Measurements from ENCODE around the gene ARHGAP10. TPM values are rescaled to one million over a fixed set of nuclear protein-coding genes. Genes with fewer than 3 reads are reported as not detected.

ARHGAP10 gene
- total RNA-seq, 1 donor from 2014 or later, result 4.6 TPM

DNA sequence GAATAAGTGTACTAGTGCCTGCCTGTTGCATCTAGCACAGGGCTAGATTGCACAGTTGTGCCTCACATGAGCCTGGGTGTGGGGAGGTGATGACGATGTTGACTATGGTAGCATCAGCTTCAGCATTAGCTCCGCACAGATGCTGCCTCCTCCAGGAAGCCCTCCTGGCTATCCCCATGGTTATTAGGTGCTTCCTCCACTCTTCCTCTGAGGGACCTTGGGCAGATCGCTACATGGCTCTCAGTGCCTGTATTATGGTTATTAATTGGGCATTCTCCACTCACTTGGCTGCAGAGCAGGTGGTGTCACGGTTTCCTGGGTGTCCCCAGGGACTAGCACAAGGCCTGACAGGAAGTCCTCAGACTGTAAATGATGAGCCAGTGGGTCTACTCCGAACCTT, 325.6 kb downstream of the ARHGAP10 start:
- no peak for DNase-seq (ENCODE audit: low spot score)
- no peak overlapping the region for H3K4me3 Mint-ChIP-seq (ENCODE audit: unreplicated experiment)
- H3K36me3 Mint-ChIP-seq (ENCODE audit: low read depth, unreplicated experiment), result no peaks in the 10 kb centered on the region
- H3K27ac Mint-ChIP-seq (ENCODE audit: unreplicated experiment), result no peak overlapping the region
- H3K4me1 Mint-ChIP-seq (ENCODE audit: unreplicated experiment), result peaks cover 17% of the 10 kb centered on the region
- H3K27me3 Mint-ChIP-seq (ENCODE audit: unreplicated experiment), result peaks cover 3% of the 10 kb centered on the region
- no peaks in the 10 kb centered on the region for H3K9me3 Mint-ChIP-seq (ENCODE audit: unreplicated experiment)
- no peak for TF ChIP-seq CTCF (IDR thresholded peaks at IDR 0.05; ENCODE audit: unreplicated experiment)

GRCh38 chr4:148057984-148058859, 326.3 kb downstream of the ARHGAP10 start:
- no peak overlapping the region for H3K27ac Mint-ChIP-seq (ENCODE audit: unreplicated experiment)
- H3K4me1 Mint-ChIP-seq (ENCODE audit: unreplicated experiment), result peaks cover 17% of the 10 kb centered on the region
- no peak for TF ChIP-seq CTCF (IDR thresholded peaks at IDR 0.05; ENCODE audit: unreplicated experiment)
- H3K4me3 Mint-ChIP-seq (ENCODE audit: unreplicated experiment), result no peak overlapping the region
- no peaks in the 10 kb centered on the region for H3K9me3 Mint-ChIP-seq (ENCODE audit: unreplicated experiment)
- H3K27me3 Mint-ChIP-seq (ENCODE audit: unreplicated experiment), result peaks cover 3% of the 10 kb centered on the region
- no peak for DNase-seq (ENCODE audit: low spot score)
- no peaks in the 10 kb centered on the region for H3K36me3 Mint-ChIP-seq (ENCODE audit: low read depth, unreplicated experiment)

DNA sequence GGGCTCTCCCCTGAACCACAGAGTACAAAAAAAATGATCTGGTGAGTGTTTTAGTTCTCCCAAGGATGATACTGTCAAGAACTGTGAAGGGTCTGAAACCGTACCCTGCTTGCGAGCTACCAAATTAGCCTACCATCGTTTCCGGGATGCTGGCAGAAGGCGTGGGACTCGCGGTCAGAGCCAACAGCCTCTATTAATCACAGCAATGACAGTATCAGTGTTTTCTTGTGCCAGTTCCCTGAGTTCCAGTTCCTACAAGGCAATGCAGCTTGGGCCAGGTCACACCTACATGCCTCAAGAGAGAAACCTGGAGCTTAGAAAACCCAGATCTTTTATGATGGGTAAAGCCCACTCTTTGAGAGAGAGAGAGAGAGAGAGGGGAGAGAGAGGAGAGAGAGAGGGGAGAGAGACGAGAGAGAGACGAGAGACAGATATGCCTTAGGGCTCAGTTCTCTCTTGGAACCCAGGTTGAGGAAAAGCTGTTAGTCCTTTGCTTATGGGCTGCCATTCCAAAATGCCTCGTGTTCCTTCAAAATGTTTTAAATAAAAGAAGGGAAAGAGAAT, 327.8 kb downstream of the ARHGAP10 start:
- Mint-ChIP-seq H3K9me3 (ENCODE audit: unreplicated experiment) (no peaks in the 10 kb centered on the region), H3K27ac (ENCODE audit: unreplicated experiment) (no peak overlapping the region), H3K27me3 (ENCODE audit: unreplicated experiment) (peaks cover 5% of the 10 kb centered on the region), H3K4me1 (ENCODE audit: unreplicated experiment) (peaks cover 17% of the 10 kb centered on the region), H3K36me3 (ENCODE audit: low read depth, unreplicated experiment) (no peaks in the 10 kb centered on the region), H3K4me3 (ENCODE audit: unreplicated experiment) (no peak overlapping the region)
- no peak for TF ChIP-seq CTCF (IDR thresholded peaks at IDR 0.05; ENCODE audit: unreplicated experiment)
- no peak for DNase-seq (ENCODE audit: low spot score)

DNA sequence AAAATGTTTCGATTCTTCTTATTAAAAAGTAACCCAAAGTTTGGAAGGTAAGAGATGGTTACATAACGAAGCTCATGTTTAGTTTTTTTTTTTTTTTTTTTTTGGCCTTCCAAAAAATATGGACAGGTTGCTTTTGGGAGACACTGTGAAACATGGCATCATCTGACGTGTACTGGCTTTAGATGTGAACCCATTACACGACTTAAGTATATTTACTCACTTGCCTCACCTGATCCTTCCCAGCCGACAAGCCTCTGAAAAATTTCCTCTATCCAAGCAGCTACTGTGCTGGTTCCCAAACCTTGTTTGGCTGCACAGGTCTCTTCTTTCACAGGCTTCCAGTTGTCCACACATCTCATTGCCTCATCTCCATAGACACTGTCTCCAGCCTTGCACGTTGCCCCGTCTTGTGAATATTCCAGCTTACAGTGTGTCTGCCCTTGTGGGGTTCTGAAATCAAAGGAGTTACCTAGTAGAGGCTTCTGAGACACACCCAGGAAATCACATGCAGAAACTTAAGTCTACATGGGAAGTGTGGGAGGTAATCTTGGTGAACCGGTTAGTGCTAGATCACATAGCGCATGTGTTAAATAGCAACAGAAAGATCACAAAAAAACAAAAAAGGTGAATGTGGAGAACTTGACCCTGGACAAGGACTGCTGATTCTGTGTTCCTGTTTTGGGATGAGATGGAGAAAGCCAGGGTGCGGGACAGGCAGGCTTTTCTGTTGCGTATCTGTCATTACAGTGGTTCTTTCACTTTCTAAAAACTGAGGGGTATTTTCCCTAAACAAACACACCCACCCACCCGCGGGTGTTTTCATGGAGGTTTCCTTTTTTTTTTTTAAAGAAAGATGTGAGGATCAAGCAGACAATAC, 328.6 kb downstream of the ARHGAP10 start:
- Mint-ChIP-seq H3K4me3 (ENCODE audit: unreplicated experiment) (no peak overlapping the region), H3K4me1 (ENCODE audit: unreplicated experiment) (peaks cover 17% of the 10 kb centered on the region), H3K27ac (ENCODE audit: unreplicated experiment) (no peak overlapping the region), H3K9me3 (ENCODE audit: unreplicated experiment) (no peaks in the 10 kb centered on the region), H3K27me3 (ENCODE audit: unreplicated experiment) (peaks cover 5% of the 10 kb centered on the region), H3K36me3 (ENCODE audit: low read depth, unreplicated experiment) (no peaks in the 10 kb centered on the region)
- no peak for TF ChIP-seq CTCF (IDR thresholded peaks at IDR 0.05; ENCODE audit: unreplicated experiment)
- DNase-seq (ENCODE audit: low spot score), result no peak

Measured in endothelial cell (in vitro differentiated cells).